ENCODE measurements around the gene FCGR1A. TPM values are rescaled to one million over a fixed set of nuclear protein-coding genes. Genes with fewer than 3 reads are reported as not detected.
A peak's percentile ranks its signal among the peaks of the same experiment; 100 is the strongest.
"Not testable (repeated sequence)": the region's sequence is repeated elsewhere in the genome, so short reads cannot be mapped to it uniquely, and the experiment has no call there.

FCGR1A gene
- total and polyA plus RNA-seq, 2 experiments from 2014 or later: 0.07 to 0.52 TPM

- Histone ChIP-seq H3K4me3 (peak overlapping the region; percentile 29), H3K4me2 (peak overlapping the region; percentile 93), H3K27ac (peak overlapping the region; percentile 67)
- WGBS (ENCODE audit: low lambda C conversion rate, missing lambda C conversion rate): 3% methylated on average over 12 of the region's 14 CpGs
- not testable (repeated sequence) for H3K36me3 ChIP-seq (replicated peaks; ENCODE audit: insufficient read depth, low read depth); H3K9me2 ChIP-seq (replicated peaks; ENCODE audit: insufficient read depth); H4K20me1 ChIP-seq (ENCODE audit: insufficient read depth, poor library complexity, severe bottlenecking); H3K79me2 ChIP-seq; H3K27me3 ChIP-seq; H2AFZ ChIP-seq; DNase-seq (ENCODE audit: low spot score); H3K9me3 ChIP-seq (ENCODE audit: low read depth); H3K4me1 ChIP-seq (ENCODE audit: insufficient read depth)
These were observed 29.0 kb downstream of the FCGR1A start for GRCh38 chr1:149811514-149811889.

GRCh38 chr1:149811890-149812829, 29.7 kb downstream of the FCGR1A start:
- H3K4me1 ChIP-seq (ENCODE audit: insufficient read depth); H3K9me3 ChIP-seq (ENCODE audit: low read depth); H4K20me1 ChIP-seq (ENCODE audit: insufficient read depth, poor library complexity, severe bottlenecking); H3K36me3 ChIP-seq (replicated peaks; ENCODE audit: insufficient read depth, low read depth); H3K9me2 ChIP-seq (replicated peaks; ENCODE audit: insufficient read depth); H3K27me3 ChIP-seq; H2AFZ ChIP-seq; H3K79me2 ChIP-seq: not testable (repeated sequence)
- peak; percentile 87 for DNase-seq (ENCODE audit: low spot score)
- 2% methylated on average over 40 of the region's 55 CpGs for WGBS (ENCODE audit: low lambda C conversion rate, missing lambda C conversion rate)
- Histone ChIP-seq H3K4me3 (peak overlapping the region; percentile 41), H3K27ac (peak overlapping the region; percentile 92), H3K4me2 (peak overlapping the region; percentile 81)

- Histone ChIP-seq H3K4me2 (peak overlapping the region; percentile 81), H3K4me3 (peak overlapping the region; percentile 26), H3K27ac (peak overlapping the region; percentile 92)
- H4K20me1 ChIP-seq (ENCODE audit: insufficient read depth, poor library complexity, severe bottlenecking); H3K4me1 ChIP-seq (ENCODE audit: insufficient read depth); H3K27me3 ChIP-seq; H2AFZ ChIP-seq; H3K79me2 ChIP-seq; H3K9me3 ChIP-seq (ENCODE audit: low read depth); H3K36me3 ChIP-seq (replicated peaks; ENCODE audit: insufficient read depth, low read depth); H3K9me2 ChIP-seq (replicated peaks; ENCODE audit: insufficient read depth): not testable (repeated sequence)
- peak; percentile 39 for DNase-seq (ENCODE audit: low spot score)
- under 1% methylated on average over 59 of the region's 62 CpGs for WGBS (ENCODE audit: low lambda C conversion rate, missing lambda C conversion rate)
These were observed 30.7 kb downstream of the FCGR1A start for GRCh38 chr1:149812893-149813801.

GRCh38 chr1:149820387-149820786, 37.9 kb downstream of the FCGR1A start:
- not testable (repeated sequence) for H2AFZ ChIP-seq; H4K20me1 ChIP-seq (ENCODE audit: insufficient read depth, poor library complexity, severe bottlenecking); DNase-seq (ENCODE audit: low spot score); H3K27ac ChIP-seq; H3K4me1 ChIP-seq (ENCODE audit: insufficient read depth); H3K27me3 ChIP-seq; H3K36me3 ChIP-seq (replicated peaks; ENCODE audit: insufficient read depth, low read depth); H3K9me2 ChIP-seq (replicated peaks; ENCODE audit: insufficient read depth); H3K9me3 ChIP-seq (ENCODE audit: low read depth); H3K4me3 ChIP-seq; H3K79me2 ChIP-seq; H3K4me2 ChIP-seq
- WGBS (ENCODE audit: low lambda C conversion rate, missing lambda C conversion rate): 96% methylated on average over 4 of the region's 5 CpGs

- not testable (repeated sequence) for H2AFZ ChIP-seq; H3K4me1 ChIP-seq (ENCODE audit: insufficient read depth); H4K20me1 ChIP-seq (ENCODE audit: insufficient read depth, poor library complexity, severe bottlenecking); DNase-seq (ENCODE audit: low spot score); H3K9me3 ChIP-seq (ENCODE audit: low read depth); H3K4me2 ChIP-seq; H3K27ac ChIP-seq; H3K36me3 ChIP-seq (replicated peaks; ENCODE audit: insufficient read depth, low read depth); H3K4me3 ChIP-seq; H3K9me2 ChIP-seq (replicated peaks; ENCODE audit: insufficient read depth); H3K27me3 ChIP-seq; H3K79me2 ChIP-seq
- WGBS (ENCODE audit: low lambda C conversion rate, missing lambda C conversion rate): no CpG with 5 or more reads among the region's 2 CpGs
These were observed 44.1 kb downstream of the FCGR1A start for GRCh38 chr1:149826555-149826954.

- not testable (repeated sequence) for H2AFZ ChIP-seq; H3K36me3 ChIP-seq (replicated peaks; ENCODE audit: insufficient read depth, low read depth); H4K20me1 ChIP-seq (ENCODE audit: insufficient read depth, poor library complexity, severe bottlenecking); H3K9me2 ChIP-seq (replicated peaks; ENCODE audit: insufficient read depth); H3K79me2 ChIP-seq; H3K27me3 ChIP-seq; H3K4me1 ChIP-seq (ENCODE audit: insufficient read depth); H3K4me3 ChIP-seq; H3K27ac ChIP-seq; H3K9me3 ChIP-seq (ENCODE audit: low read depth); DNase-seq (ENCODE audit: low spot score); H3K4me2 ChIP-seq
- WGBS (ENCODE audit: low lambda C conversion rate, missing lambda C conversion rate): no CpG with 5 or more reads among the region's 32 CpGs
These were observed 49.3 kb downstream of the FCGR1A start for GRCh38 chr1:149831764-149832315.

GRCh38 chr1:149832316-149833126, 50.0 kb downstream of the FCGR1A start:
- not testable (repeated sequence) for H3K27ac ChIP-seq; H3K4me1 ChIP-seq (ENCODE audit: insufficient read depth); H3K27me3 ChIP-seq; H3K4me3 ChIP-seq; H3K9me2 ChIP-seq (replicated peaks; ENCODE audit: insufficient read depth); H3K4me2 ChIP-seq; H3K36me3 ChIP-seq (replicated peaks; ENCODE audit: insufficient read depth, low read depth); H2AFZ ChIP-seq; H3K9me3 ChIP-seq (ENCODE audit: low read depth); H3K79me2 ChIP-seq; DNase-seq (ENCODE audit: low spot score); H4K20me1 ChIP-seq (ENCODE audit: insufficient read depth, poor library complexity, severe bottlenecking)
- WGBS (ENCODE audit: low lambda C conversion rate, missing lambda C conversion rate): no CpG with 5 or more reads among the region's 55 CpGs

GRCh38 chr1:149833144-149833543, 50.6 kb downstream of the FCGR1A start:
- H3K9me2 ChIP-seq (replicated peaks; ENCODE audit: insufficient read depth); H2AFZ ChIP-seq; H4K20me1 ChIP-seq (ENCODE audit: insufficient read depth, poor library complexity, severe bottlenecking); DNase-seq (ENCODE audit: low spot score); H3K27ac ChIP-seq; H3K4me3 ChIP-seq; H3K4me1 ChIP-seq (ENCODE audit: insufficient read depth); H3K9me3 ChIP-seq (ENCODE audit: low read depth); H3K79me2 ChIP-seq; H3K36me3 ChIP-seq (replicated peaks; ENCODE audit: insufficient read depth, low read depth); H3K27me3 ChIP-seq; H3K4me2 ChIP-seq: not testable (repeated sequence)
- WGBS (ENCODE audit: low lambda C conversion rate, missing lambda C conversion rate): no CpG with 5 or more reads among the region's 15 CpGs
